Measurements from ENCODE around the gene IDUA. TPM values are rescaled to one million over a fixed set of nuclear protein-coding genes. Genes with fewer than 3 reads are reported as not detected.

The IDUA gene
- total RNA-seq, 1 donor from 2014 or later, result 5.8 TPM

- DNase-seq (ENCODE audit: low read depth), result no peak
- TF ChIP-seq CTCF (conservative IDR thresholded peaks at IDR 0.05; ENCODE audit: low read depth, low read length), result no peak
These were observed 21.6 kb upstream of the IDUA start for GRCh38 chr4:965048-965765.

GRCh38 chr4:965766-966134 is 21.1 kb upstream of the IDUA start:
- no peak for DNase-seq (ENCODE audit: low read depth)
- H3K4me3 ChIP-seq (ENCODE audit: low read depth, low read length), result no peak overlapping the region
- no peak for TF ChIP-seq CTCF (conservative IDR thresholded peaks at IDR 0.05; ENCODE audit: low read depth, low read length)

More at GRCh38 chr4:965048-965765, 21.6 kb upstream of the IDUA start:
- H3K4me3 ChIP-seq (ENCODE audit: low read depth, low read length), result no peak overlapping the region

GRCh38 chr4:966266-967112 is 20.4 kb upstream of the IDUA start:
- H3K4me3 ChIP-seq (ENCODE audit: low read depth, low read length), result no peak overlapping the region
- DNase-seq (ENCODE audit: low read depth), result no peak
- TF ChIP-seq CTCF (conservative IDR thresholded peaks at IDR 0.05; ENCODE audit: low read depth, low read length), result no peak

GRCh38 chr4:967113-968104 is 19.4 kb upstream of the IDUA start:
- DNase-seq (ENCODE audit: low read depth), result no peak
- TF ChIP-seq CTCF (conservative IDR thresholded peaks at IDR 0.05; ENCODE audit: low read depth, low read length), result no peak
- H3K4me3 ChIP-seq (ENCODE audit: low read depth, low read length), result no peak overlapping the region

- no peak for TF ChIP-seq CTCF (conservative IDR thresholded peaks at IDR 0.05; ENCODE audit: low read depth, low read length)
These were observed 18.6 kb upstream of the IDUA start for GRCh38 chr4:968221-968620.

GRCh38 chr4:968621-969394 is 18.0 kb upstream of the IDUA start:
- TF ChIP-seq CTCF (conservative IDR thresholded peaks at IDR 0.05; ENCODE audit: low read depth, low read length), result no peak
- no peak for DNase-seq (ENCODE audit: low read depth)
- H3K4me3 ChIP-seq (ENCODE audit: low read depth, low read length), result no peak overlapping the region

More at GRCh38 chr4:968221-968620, 18.6 kb upstream of the IDUA start:
- DNase-seq (ENCODE audit: low read depth), result no peak
- H3K4me3 ChIP-seq (ENCODE audit: low read depth, low read length), result no peak overlapping the region
